H1 (cell line): ENCODE data around the gene IDE. TPM values are rescaled to one million over a fixed set of nuclear protein-coding genes. Genes with fewer than 3 reads are reported as not detected.
A peak's percentile ranks its signal among the peaks of the same experiment; 100 is the strongest.

ENCODE experiments used
- CTCF ChIA-PET: fragments of 300-600 bp; sonication (Branson Sonifier 250); formaldehyde crosslinking; loops from one replicate; lab custom pipeline; 2021; ENCODE audit not compliant: partially characterized antibody; lab: Charles Lee
- POLR2A ChIA-PET: fragments of 300-600 bp; sonication (Branson Sonifier 250); formaldehyde crosslinking; loops from one replicate; lab custom pipeline; 2021; ENCODE audit warnings: inconsistent platforms; ENCODE audit not compliant: partially characterized antibody; lab: Charles Lee
- DNase-seq, 2 experiments: peaks; one replicate each; pipeline versions ENCODE4 v3.0.0 to v3.0.0-alpha.2; 2010 to 2022; ENCODE audit warnings: low spot score in 2 of 2, low read depth in 1 of 2, mixed read lengths in 1 of 2
- FAIRE-seq: peaks from 2 replicates; lab custom pipeline; 2011; peaks lifted over from hg19 to GRCh38; lab: Jason Lieb, UNC
- H2AFZ ChIP-seq: 2 replicates; pipeline ENCODE4 v1.8.1; 2012; ENCODE audit warnings: low read length, inconsistent platforms
- H2AK5ac ChIP-seq: 2 replicates; pipeline ENCODE4 v1.6.1; 2013; ENCODE audit warnings: low read depth, low read length
- H2BK120ac ChIP-seq: replicated peaks from 2 replicates; pipeline ENCODE3; 2013; ENCODE audit warnings: low read depth, low read length, inconsistent platforms
- H2BK12ac ChIP-seq: 2 replicates; pipeline ENCODE4 v1.6.1; 2013; ENCODE audit warnings: low read depth, low read length
- H2BK15ac ChIP-seq: 2 replicates; pipeline ENCODE4 v1.6.1; 2013; ENCODE audit warnings: low read length
- H2BK20ac ChIP-seq: 2 replicates; pipeline ENCODE4 v1.6.1; 2013; ENCODE audit warnings: low read length
- H2BK5ac ChIP-seq: 2 replicates; pipeline ENCODE4 v1.6.1; 2013; ENCODE audit warnings: low read depth, low read length
- H3K14ac ChIP-seq: 2 replicates; pipeline ENCODE4 v1.6.1; 2013; ENCODE audit warnings: inconsistent platforms; ENCODE audit not compliant: insufficient read length
- H3K18ac ChIP-seq: 2 replicates; pipeline ENCODE4 v1.6.1; 2013; ENCODE audit warnings: low read length; ENCODE audit errors: extremely low read depth
- H3K23ac ChIP-seq: 2 replicates; pipeline ENCODE4 v1.6.1; 2013; ENCODE audit warnings: inconsistent platforms; ENCODE audit not compliant: insufficient read length
- H3K23me2 ChIP-seq: 2 replicates; pipeline ENCODE4 v1.6.1; 2013; ENCODE audit warnings: low read depth, low read length
- H3K27ac ChIP-seq: 2 replicates; pipeline ENCODE4 v1.6.1; 2011; ENCODE audit warnings: low read depth, low read length, inconsistent platforms
- H3K27me3 ChIP-seq, 4 experiments: replicated peaks in 1 of 4; 1 replicate in 1 of 4; 2 replicates in 3 of 4; pipeline versions ENCODE4 v1.6.1 to v1.8.1; 2011 to 2013; ENCODE audit warnings: low read length in 3 of 4, mild to moderate bottlenecking in 3 of 4, inconsistent platforms in 2 of 4, mixed read lengths in 2 of 4, moderate library complexity in 1 of 4; ENCODE audit not compliant: control insufficient read depth in 3 of 4, insufficient read depth in 3 of 4; ENCODE audit errors: extremely low read depth in 1 of 4
- H3K36me3 ChIP-seq, 4 experiments: 2 replicates each; pipeline versions ENCODE4 v1.6.1 to v1.8.1; 2011 to 2013; ENCODE audit warnings: mild to moderate bottlenecking in 4 of 4, low read length in 3 of 4, moderate library complexity in 2 of 4, control low read depth in 1 of 4, inconsistent platforms in 1 of 4; ENCODE audit not compliant: insufficient read depth in 4 of 4, control insufficient read depth in 2 of 4
- H3K4ac ChIP-seq: replicated peaks from 2 replicates; pipeline ENCODE3; 2013; ENCODE audit warnings: low read length, low read depth, mixed read lengths, inconsistent platforms; ENCODE audit not compliant: insufficient read length
- H3K4me1 ChIP-seq, 4 experiments: replicated peaks in 1 of 4; 1 replicate in 1 of 4; 2 replicates in 3 of 4; pipeline versions ENCODE4 v1.6.1 to v1.8.1; 2011 to 2013; ENCODE audit warnings: low read length in 3 of 4, inconsistent platforms in 2 of 4, mixed read lengths in 1 of 4; ENCODE audit not compliant: insufficient read depth in 4 of 4, control insufficient read depth in 3 of 4
- H3K4me2 ChIP-seq, 2 experiments: 2 replicates each; pipeline versions ENCODE4 v1.6.1 to v1.8.1; 2011 to 2013; ENCODE audit warnings: low read depth in 2 of 2, low read length in 2 of 2, control low read depth in 1 of 2, inconsistent platforms in 1 of 2, mild to moderate bottlenecking in 1 of 2; ENCODE audit not compliant: insufficient read depth in 1 of 2
- H3K4me3 ChIP-seq, 4 experiments: fragments of 200-600, 300-600 bp in 1 of 4; sonication (generic), shearing (Covaris generic), sonication (Bioruptor Twin) in 1 of 4; 2 replicates each; pipeline versions ENCODE4 v1.5.1 to v1.8.1; 2011 to 2016; ENCODE audit warnings: low read length in 4 of 4, low read depth in 3 of 4, control low read depth in 2 of 4, inconsistent platforms in 2 of 4, mild to moderate bottlenecking in 2 of 4, mixed read lengths in 1 of 4, moderate library complexity in 1 of 4; ENCODE audit not compliant: insufficient read depth in 2 of 4; ENCODE audit errors: extremely low read depth in 1 of 4
- H3K56ac ChIP-seq: replicated peaks from 2 replicates; pipeline ENCODE3; 2013; ENCODE audit warnings: low read depth, mild to moderate bottlenecking, mixed read lengths, low read length, inconsistent platforms; ENCODE audit not compliant: insufficient read length
- H3K79me1 ChIP-seq: 2 replicates; pipeline ENCODE4 v1.6.1; 2013; ENCODE audit warnings: low read depth, low read length, control low read depth
- H3K79me2 ChIP-seq, 2 experiments: 2 replicates each; pipeline versions ENCODE4 v1.6.1 to v1.8.1; 2012 to 2013; ENCODE audit warnings: low read length in 2 of 2, mild to moderate bottlenecking in 2 of 2, inconsistent platforms in 1 of 2; ENCODE audit not compliant: insufficient read depth in 2 of 2, control insufficient read depth in 1 of 2
- H3K9ac ChIP-seq, 4 experiments: replicated peaks in 1 of 4; 1 replicate in 1 of 4; 2 replicates in 3 of 4; pipeline versions ENCODE4 v1.6.1 to v1.8.1; 2011 to 2013; ENCODE audit warnings: low read depth in 3 of 4, low read length in 3 of 4, control low read depth in 2 of 4, mild to moderate bottlenecking in 2 of 4, moderate library complexity in 2 of 4, inconsistent platforms in 1 of 4; ENCODE audit errors: extremely low read depth in 1 of 4
- H3K9me3 ChIP-seq, 2 experiments: 2 replicates each; pipeline versions ENCODE4 v1.6.1 to v1.8.1; 2012 to 2013; ENCODE audit warnings: mild to moderate bottlenecking in 2 of 2, moderate library complexity in 2 of 2, control low read depth in 1 of 2, inconsistent platforms in 1 of 2, low read depth in 1 of 2, low read length in 1 of 2, mixed read lengths in 1 of 2; ENCODE audit not compliant: insufficient read depth in 2 of 2
- H4K20me1 ChIP-seq, 2 experiments: replicated peaks in 1 of 2; 2 replicates each; pipeline versions ENCODE3 to v1.8.1; 2011 to 2013; ENCODE audit warnings: inconsistent platforms in 2 of 2, low read length in 2 of 2, mild to moderate bottlenecking in 1 of 2; ENCODE audit not compliant: insufficient read depth in 2 of 2, control insufficient read depth in 1 of 2
- H4K5ac ChIP-seq: 2 replicates; pipeline ENCODE4 v1.6.1; 2013; ENCODE audit warnings: low read length, low read depth, mixed read lengths, inconsistent platforms; ENCODE audit not compliant: insufficient read length
- H4K8ac ChIP-seq: 2 replicates; pipeline ENCODE4 v1.8.0; 2013; ENCODE audit warnings: mild to moderate bottlenecking, moderate library complexity, low read length, inconsistent platforms; ENCODE audit not compliant: insufficient read depth; ENCODE audit errors: extremely low read depth
- H4K91ac ChIP-seq: replicated peaks from 2 replicates; pipeline ENCODE3; 2013; ENCODE audit warnings: low read length, mixed read lengths, inconsistent platforms; ENCODE audit not compliant: insufficient read length
- CBX8 ChIP-seq: fragments of 300-800, 300-1000 bp; sonication (generic); IDR thresholded peaks from 2 replicates; pipeline ENCODE4 v1.7.1; 2016; ENCODE audit warnings: low read depth, low read length, borderline replicate concordance
- EZH2 ChIP-seq: fragments of 200-600 bp; sonication (generic); IDR thresholded peaks from 2 replicates; pipeline ENCODE4 v1.7.1; 2012; ENCODE audit warnings: low read depth, mild to moderate bottlenecking, moderate library complexity, low read length, inconsistent platforms; ENCODE audit not compliant: severe bottlenecking
- POLR2A ChIP-seq, 2 experiments: IDR thresholded peaks; 1 replicate in 1 of 2; 2 replicates in 1 of 2; pipeline ENCODE4 v1.6.1; 2011; ENCODE audit warnings: low read depth in 2 of 2, low read length in 2 of 2, mild to moderate bottlenecking in 2 of 2; ENCODE audit errors: control extremely low read depth in 1 of 2
- RBBP5 ChIP-seq: IDR thresholded peaks from 2 replicates; pipeline ENCODE4 v1.7.1; 2012; ENCODE audit warnings: low read depth, mild to moderate bottlenecking, inconsistent platforms, low read length, moderate library complexity, borderline replicate concordance
- SP2 ChIP-seq: IDR thresholded peaks from 2 replicates; pipeline ENCODE4 v1.6.1; 2012; ENCODE audit warnings: mild to moderate bottlenecking, low read length, inconsistent platforms
- SRF ChIP-seq: IDR thresholded peaks from 2 replicates; pipeline ENCODE4 v1.6.1; 2011; ENCODE audit warnings: mild to moderate bottlenecking, low read depth, low read length, moderate library complexity
- TCF12 ChIP-seq: IDR thresholded peaks from 2 replicates; pipeline ENCODE4 v1.6.1; 2011; ENCODE audit warnings: low read depth, mild to moderate bottlenecking, low read length
- TEAD4 ChIP-seq: IDR thresholded peaks from 2 replicates; pipeline ENCODE4 v1.6.1; 2012; ENCODE audit warnings: low read depth, low read length, inconsistent platforms, mixed read lengths
- WGBS, 2 experiments: shearing (Covaris generic) in 1 of 2; methylation state at CpG; one replicate each; pipeline versions ENCODE4 v1.1.6 to v1.1.7; 2013 to 2015; ENCODE audit warnings: low lambda C conversion rate in 2 of 2, mixed read lengths in 2 of 2, inconsistent platforms in 1 of 2, low coverage in 1 of 2, missing lambda C conversion rate in 1 of 2; ENCODE audit not compliant: insufficient replicate concordance in 2 of 2, insufficient coverage in 1 of 2, insufficient read length in 1 of 2; ENCODE audit errors: extremely low coverage in 1 of 2, missing lambda C conversion rate in 1 of 2; 5-methylcytosine and 5-hydroxymethylcytosine counted together
- polyA plus RNA-seq, 7 experiments: library from polyadenylated mRNA; depleted of rRNA in 3 of 7; stranded (reverse) in 5 of 7; unstranded in 2 of 7; fragments of >200 nt in 5 of 7; fragments of 200-250 nt in 2 of 7; gene quantifications; 1 replicate in 5 of 7; 2 replicates in 1 of 7; 4 replicates in 1 of 7; pipeline versions ENCODE4 v1.2.1 to v1.2.3, GENCODE V29; 2011 to 2013; ENCODE audit warnings: missing spikeins in 2 of 7, mixed read lengths in 2 of 7
- total RNA-seq: library from RNA; stranded (reverse); fragmentation: NEBNext Ultra II Directional; extraction: Animal tissue kit (Norgen Biotek cat#: 25700); gene quantifications from 2 replicates; pipeline ENCODE4 v1.2.1, GENCODE V29; 2021
- TF ChIP-seq, protein P1 (sequence below), 3 experiments: IDR thresholded peaks; 1 replicate in 2 of 3; 2 replicates in 1 of 3; pipeline versions ENCODE4 v1.5.1 to v1.6.1; 2011; ENCODE audit warnings: low read length in 3 of 3, mild to moderate bottlenecking in 3 of 3, inconsistent platforms in 2 of 3, low read depth in 1 of 3, moderate library complexity in 1 of 3; ENCODE audit not compliant: insufficient read depth in 1 of 3; ENCODE audit errors: control extremely low read depth in 1 of 3

Gene IDE
- total and polyA plus RNA-seq, 2 of the 8 experiments (the other 6 are each of a cell fraction or from before 2014, with no cell fraction given) = 12.7 to 52.7 TPM

GRCh38 chr10:92419740-92420545, 153.9 kb downstream of the IDE start:
- H3K79me2 ChIP-seq = no peaks in the 10 kb centered on the region
- no peak overlapping the region for H3K56ac ChIP-seq
- H4K5ac ChIP-seq = no peak overlapping the region
- H3K4ac ChIP-seq = no peak overlapping the region
- no peak overlapping the region for H3K9ac ChIP-seq
- no peaks in the 10 kb centered on the region for H4K20me1 ChIP-seq
- 36% methylated on average over 34 of the region's 34 CpGs; no CpG with 5 or more reads in 1 of the 2 experiments for WGBS, 2 experiments
- H4K8ac ChIP-seq = no peak overlapping the region; the same call in none of the 2 replicates
- peaks cover 5% of the 10 kb centered on the region; the same call in 1 of the 2 replicates for H3K23me2 ChIP-seq
- no peaks in the 10 kb centered on the region for H3K79me1 ChIP-seq
- no peaks in the 10 kb centered on the region for H3K36me3 ChIP-seq
- ChIA-PET POLR2A (interaction anchor here (0.6 to 1.5 kb wide), 4 partner anchors 13 to 183 kb away, joined by 3 to 4 read pairs (median 3); no protein-coding TSS in a partner anchor), CTCF (interaction anchor here (0.6 to 3.9 kb wide), 23 partner anchors 13 to 382 kb away, joined by 3 to 21 read pairs (median 3); partner anchors contain the start of genes CPEB3, IDE and MARCHF5)
- peaks cover 6 to 8% of the 10 kb centered on the region in 2 experiments; a peak in 3 of 4 replicates for H3K9me3 ChIP-seq
- no peak overlapping the region for H3K14ac ChIP-seq
- no peak overlapping the region for H3K23ac ChIP-seq
- peak overlapping the region; percentile 4 to 55 (median 34); a peak in 7 of 8 replicates for H3K4me3 ChIP-seq
- H2AFZ ChIP-seq = no peak overlapping the region; the same call in 1 of the 2 replicates
- peak; percentile 51 to 66 for DNase-seq
- H2AK5ac ChIP-seq = no peak overlapping the region
- no peak overlapping the region for H2BK120ac ChIP-seq
- no peak overlapping the region for H4K91ac ChIP-seq
- H2BK12ac ChIP-seq = no peak overlapping the region
- no peak for FAIRE-seq
- no peak overlapping the region for H3K18ac ChIP-seq
- no peak overlapping the region for H3K27ac ChIP-seq
- no peak overlapping the region for H2BK15ac ChIP-seq
- H3K4me2 ChIP-seq = peak overlapping the region; percentile 63 to 67
- peaks cover 0 to 19% (median 9%) of the 10 kb centered on the region in 4 experiments; a peak in 4 of 7 replicates for H3K27me3 ChIP-seq
- H2BK20ac ChIP-seq = no peak overlapping the region
- H2BK5ac ChIP-seq = no peak overlapping the region
- H3K4me1 ChIP-seq = peaks cover 3 to 9% (median 7%) of the 10 kb centered on the region in 4 experiments
- TF ChIP-seq RBBP5 (peak; percentile 43; the same call in 1 of the 2 replicates), POLR2A (IDR thresholded peaks at IDR 0.05; ENCODE audit: control extremely low read depth in 1 of 2, low read depth in 2 of 2, low read length in 2 of 2) (no peak), CBX8 (no peak), SRF (no peak), TEAD4 (no peak), SP2 (no peak), EZH2 (no peak), TCF12 (peak; percentile 69; the same call in 1 of the 2 replicates)
- TF ChIP-seq, protein P1, sequence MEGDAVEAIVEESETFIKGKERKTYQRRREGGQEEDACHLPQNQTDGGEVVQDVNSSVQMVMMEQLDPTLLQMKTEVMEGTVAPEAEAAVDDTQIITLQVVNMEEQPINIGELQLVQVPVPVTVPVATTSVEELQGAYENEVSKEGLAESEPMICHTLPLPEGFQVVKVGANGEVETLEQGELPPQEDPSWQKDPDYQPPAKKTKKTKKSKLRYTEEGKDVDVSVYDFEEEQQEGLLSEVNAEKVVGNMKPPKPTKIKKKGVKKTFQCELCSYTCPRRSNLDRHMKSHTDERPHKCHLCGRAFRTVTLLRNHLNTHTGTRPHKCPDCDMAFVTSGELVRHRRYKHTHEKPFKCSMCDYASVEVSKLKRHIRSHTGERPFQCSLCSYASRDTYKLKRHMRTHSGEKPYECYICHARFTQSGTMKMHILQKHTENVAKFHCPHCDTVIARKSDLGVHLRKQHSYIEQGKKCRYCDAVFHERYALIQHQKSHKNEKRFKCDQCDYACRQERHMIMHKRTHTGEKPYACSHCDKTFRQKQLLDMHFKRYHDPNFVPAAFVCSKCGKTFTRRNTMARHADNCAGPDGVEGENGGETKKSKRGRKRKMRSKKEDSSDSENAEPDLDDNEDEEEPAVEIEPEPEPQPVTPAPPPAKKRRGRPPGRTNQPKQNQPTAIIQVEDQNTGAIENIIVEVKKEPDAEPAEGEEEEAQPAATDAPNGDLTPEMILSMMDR (IDR thresholded peaks at IDR 0.05; ENCODE audit: control extremely low read depth in 1 of 3, insufficient read depth in 1 of 3, low read depth in 1 of 3, low read length in 3 of 3) = peak; percentile 46 to 49 (median 48)
